GM13976 (cell line): ENCODE data around the gene TRABD.

Experiments used
- DNase-seq: peaks from one replicate; pipeline ENCODE4 v3.0.0; 2012; ENCODE audit warnings: low spot score
- in situ Hi-C: fragments of 300-500 bp; cut with MboI; formaldehyde crosslinking; loops from one replicate; pipeline ENCODE4 v1.12.0; 2022; ENCODE audit warnings: low sequenced_read_pairs, mixed read lengths, inconsistent platforms; ENCODE audit not compliant: unreplicated experiment
- TF ChIP-seq, protein P1 (sequence below): IDR thresholded peaks from 2 replicates; pipeline ENCODE4 v1.5.1; 2012; ENCODE audit warnings: borderline replicate concordance, mild to moderate bottlenecking; ENCODE audit not compliant: insufficient read depth; ENCODE audit errors: extremely low read depth, missing control alignments, control extremely low read depth

The TRABD gene

GRCh38 chr22:50196256-50196655 is 10.5 kb downstream of the TRABD start:
- in situ Hi-C loops, result no loop called here

DNA sequence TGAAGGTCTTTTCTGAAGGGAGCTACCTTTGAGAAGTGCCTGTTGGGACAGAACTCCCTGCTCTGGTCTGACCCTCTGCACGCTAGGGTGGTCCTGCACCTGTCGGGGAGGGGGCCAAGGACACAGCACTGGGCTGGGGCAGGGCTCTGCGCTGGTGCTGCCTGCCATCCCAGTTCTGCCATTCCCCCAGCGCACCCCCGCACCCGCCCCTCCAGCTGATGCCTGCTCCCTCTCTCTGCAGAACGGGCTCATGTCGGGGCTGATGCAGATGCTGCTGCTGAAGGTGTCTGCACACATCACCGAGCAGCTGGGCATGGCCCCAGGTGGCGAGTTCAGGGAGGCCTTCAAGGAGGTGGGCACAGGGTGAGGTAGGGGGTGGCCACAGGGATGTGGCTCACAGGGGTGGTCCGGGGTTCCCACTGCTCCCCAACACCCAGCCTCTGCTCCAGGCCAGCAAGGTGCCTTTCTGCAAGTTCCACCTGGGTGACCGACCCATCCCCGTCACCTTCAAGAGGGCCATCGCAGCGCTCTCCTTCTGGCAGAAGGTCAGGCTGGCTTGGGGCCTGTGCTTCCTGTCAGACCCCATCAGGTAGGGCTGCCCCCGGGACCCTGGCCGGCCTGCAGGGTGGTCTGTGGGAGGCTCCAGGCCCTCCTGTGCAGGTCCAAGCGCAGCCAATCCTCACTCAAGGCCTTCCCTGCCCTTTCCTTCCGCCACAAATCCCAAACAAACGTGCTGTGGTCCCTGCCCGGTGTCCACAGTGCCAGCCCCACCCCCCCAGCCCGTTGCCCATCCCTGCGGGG is 11.5 kb downstream of the TRABD start:
- TF ChIP-seq, protein P1, sequence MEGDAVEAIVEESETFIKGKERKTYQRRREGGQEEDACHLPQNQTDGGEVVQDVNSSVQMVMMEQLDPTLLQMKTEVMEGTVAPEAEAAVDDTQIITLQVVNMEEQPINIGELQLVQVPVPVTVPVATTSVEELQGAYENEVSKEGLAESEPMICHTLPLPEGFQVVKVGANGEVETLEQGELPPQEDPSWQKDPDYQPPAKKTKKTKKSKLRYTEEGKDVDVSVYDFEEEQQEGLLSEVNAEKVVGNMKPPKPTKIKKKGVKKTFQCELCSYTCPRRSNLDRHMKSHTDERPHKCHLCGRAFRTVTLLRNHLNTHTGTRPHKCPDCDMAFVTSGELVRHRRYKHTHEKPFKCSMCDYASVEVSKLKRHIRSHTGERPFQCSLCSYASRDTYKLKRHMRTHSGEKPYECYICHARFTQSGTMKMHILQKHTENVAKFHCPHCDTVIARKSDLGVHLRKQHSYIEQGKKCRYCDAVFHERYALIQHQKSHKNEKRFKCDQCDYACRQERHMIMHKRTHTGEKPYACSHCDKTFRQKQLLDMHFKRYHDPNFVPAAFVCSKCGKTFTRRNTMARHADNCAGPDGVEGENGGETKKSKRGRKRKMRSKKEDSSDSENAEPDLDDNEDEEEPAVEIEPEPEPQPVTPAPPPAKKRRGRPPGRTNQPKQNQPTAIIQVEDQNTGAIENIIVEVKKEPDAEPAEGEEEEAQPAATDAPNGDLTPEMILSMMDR, result no peak
- DNase-seq, result no peak
- in situ Hi-C loops, result no loop called here

More at GRCh38 chr22:50196256-50196655, 10.5 kb downstream of the TRABD start:
- DNase-seq, result no peak
- TF ChIP-seq, protein P1, result no peak

- TF ChIP-seq, protein P1, result no peak
- in situ Hi-C loops, result no loop called here
- no peak for DNase-seq
Measured at GRCh38 chr22:50197856-50198623, 12.3 kb downstream of the TRABD start.

GRCh38 chr22:50198624-50199017 is 12.9 kb downstream of the TRABD start:
- in situ Hi-C loops, result no loop called here
- DNase-seq, result no peak
- TF ChIP-seq, protein P1, result no peak

DNA sequence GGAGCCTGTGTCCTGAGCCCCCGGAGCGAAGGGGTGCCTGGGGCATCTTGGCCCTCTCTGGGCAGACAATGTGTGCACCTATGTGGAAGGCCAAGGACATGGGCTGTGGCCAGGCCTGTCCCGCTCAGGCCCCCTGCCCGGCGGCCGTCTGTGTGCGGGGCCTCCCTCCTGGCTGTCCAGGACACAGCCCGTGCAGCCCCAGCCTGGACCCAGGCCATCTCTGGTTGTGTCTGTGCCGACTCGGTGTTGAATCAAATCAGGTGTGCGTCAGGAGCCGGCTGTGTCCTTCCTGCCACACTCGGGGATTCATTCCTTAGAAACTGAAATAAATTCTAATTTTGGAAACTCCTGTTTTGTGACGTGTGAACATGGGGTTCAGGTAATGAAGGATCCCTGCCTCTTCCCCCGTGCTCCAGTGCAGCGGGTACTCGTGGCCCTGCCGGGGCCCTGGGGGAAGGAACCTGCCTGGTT is 13.6 kb downstream of the TRABD start:
- TF ChIP-seq, protein P1, result no peak
- no peak for DNase-seq
- in situ Hi-C loops, result no loop called here

DNA sequence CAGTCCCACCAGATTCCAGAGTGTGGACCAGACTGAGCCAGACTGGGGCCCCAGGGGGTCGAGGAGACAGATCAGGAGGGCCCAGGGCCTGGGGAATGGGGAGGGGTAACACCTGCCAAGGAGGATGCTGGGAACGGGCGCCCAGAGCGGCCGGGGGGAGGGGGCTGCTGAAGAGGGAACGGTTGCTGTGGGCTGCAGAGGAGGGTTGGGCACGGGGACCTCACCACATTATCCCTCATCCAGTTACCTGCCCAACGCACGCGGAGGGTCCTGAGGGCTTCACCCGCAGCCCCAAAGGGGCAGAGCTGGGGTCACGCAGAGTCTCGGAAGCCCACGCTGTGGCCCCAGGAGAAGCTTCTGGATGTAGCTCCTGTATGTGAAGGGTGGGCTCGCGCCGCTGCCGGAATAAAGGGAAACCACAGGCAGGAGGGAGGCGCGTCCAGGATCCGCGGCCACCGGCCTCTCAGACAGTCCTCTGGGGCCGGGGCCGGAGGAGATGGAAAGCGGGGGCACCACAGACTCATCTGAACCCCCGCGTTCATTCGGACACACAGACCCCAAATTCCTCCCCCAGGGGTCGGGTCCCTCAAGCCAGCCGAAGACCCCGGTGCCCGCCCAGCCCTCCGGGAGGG is 14.2 kb downstream of the TRABD start:
- in situ Hi-C loops, result loop anchor here (10.0 kb wide), 1 partner anchor 45 kb away; no protein-coding TSS in a partner anchor
- no peak for DNase-seq
- TF ChIP-seq, protein P1, result no peak
